GM15510 (cell line): Measurements from ENCODE around the gene IRF9.

ENCODE experiments used
- POLR2A ChIP-seq: IDR thresholded peaks from 3 replicates; pipeline ENCODE4 v1.6.1; 2011; ENCODE audit warnings: borderline replicate concordance; ENCODE audit not compliant: insufficient read length; ENCODE audit errors: extremely low read depth

IRF9 gene

DNA sequence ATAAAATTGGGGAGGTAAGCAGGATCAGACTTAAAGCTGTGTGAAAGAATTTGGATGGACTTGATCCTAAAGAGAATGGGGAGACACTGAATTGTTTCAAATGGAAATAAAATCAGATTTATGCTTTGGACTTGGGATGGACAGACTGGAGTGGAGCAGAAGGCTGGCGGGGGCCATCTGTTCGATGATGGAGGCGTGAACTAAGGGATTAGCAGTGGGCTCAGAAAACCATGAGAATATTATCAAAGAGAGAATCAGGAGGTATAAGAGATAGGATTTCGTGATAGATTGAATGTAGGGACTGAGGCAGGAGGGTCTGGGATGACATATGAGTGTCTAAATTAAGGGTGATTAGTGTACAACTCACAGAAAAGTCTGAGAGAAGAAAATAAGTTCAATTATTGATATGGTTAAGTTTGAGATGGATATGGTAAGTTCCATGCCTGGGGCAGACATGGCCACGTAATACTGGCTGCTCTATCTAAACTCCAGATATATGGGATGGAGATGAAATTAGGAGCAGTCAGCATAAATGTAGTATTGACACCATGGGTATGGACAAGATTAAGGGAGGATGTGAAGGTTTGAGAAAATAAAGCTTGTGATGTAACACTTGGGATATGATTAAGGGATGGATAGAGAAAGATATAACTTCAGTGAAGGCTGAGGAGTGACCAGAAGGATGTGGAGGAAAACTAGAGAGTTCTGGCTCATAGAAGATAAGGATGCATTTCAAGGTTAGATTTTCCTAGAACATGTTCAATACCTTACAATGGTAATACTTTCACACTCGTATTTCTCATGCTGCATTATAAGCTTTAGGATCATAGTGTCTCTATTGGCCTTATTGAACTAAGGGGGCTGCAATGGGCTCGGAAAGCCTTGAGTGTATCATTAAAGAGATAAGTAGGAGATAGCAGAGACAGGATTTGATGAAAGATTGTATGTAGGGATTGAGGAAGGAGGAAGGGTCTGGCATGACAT, 43.4 kb downstream of the IRF9 start:
- no peak for TF ChIP-seq POLR2A

DNA sequence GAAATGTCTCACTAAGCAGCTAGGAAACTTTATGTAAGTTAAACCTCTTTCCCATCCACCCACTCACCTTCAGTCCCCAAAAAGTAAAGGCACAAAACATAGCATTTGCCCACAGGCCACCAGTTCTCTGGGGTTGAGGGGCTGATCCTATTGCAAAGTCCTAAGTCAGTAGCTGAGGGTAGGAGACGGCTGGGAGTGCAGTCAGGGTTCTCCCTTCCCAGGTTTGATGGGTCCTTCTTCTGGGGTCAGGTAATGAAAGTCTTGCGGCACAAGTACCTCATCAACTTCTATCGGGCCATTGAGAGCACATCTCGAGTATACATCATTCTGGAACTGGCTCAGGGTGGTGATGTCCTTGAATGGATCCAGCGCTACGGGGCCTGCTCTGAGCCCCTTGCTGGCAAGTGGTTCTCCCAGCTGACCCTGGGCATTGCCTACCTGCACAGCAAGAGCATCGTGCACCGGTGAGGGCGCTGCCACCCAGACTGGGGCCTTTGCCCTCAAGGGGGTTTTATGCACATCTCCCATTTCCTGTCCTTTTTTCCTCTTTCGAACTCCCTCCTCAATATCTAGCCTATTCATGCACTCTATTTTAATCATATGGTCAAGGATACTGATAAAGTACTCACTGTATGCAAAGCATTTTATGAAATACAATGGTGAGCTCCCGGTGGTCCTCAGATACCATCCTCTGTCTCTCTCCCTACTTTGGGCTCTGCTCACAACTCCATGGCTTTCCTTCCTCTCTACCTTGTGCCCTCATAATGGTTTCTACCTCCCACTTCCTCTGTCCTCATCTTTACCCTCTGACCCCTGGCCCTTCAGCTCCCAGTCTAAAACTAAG, 45.4 kb downstream of the IRF9 start:
- TF ChIP-seq POLR2A = no peak

DNA sequence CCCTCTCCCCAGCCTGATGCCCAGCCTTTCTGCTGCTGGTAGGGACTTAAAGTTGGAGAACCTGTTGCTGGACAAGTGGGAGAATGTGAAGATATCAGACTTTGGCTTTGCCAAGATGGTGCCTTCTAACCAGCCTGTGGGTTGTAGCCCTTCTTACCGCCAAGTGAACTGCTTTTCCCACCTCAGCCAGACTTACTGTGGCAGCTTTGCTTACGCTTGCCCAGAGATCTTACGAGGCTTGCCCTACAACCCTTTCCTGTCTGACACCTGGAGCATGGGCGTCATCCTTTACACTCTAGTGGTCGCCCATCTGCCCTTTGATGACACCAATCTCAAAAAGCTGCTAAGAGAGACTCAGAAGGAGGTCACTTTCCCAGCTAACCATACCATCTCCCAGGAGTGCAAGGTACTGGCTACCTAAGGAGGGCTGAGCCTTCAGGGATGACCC, 46.1 kb downstream of the IRF9 start:
- no peak for TF ChIP-seq POLR2A

DNA sequence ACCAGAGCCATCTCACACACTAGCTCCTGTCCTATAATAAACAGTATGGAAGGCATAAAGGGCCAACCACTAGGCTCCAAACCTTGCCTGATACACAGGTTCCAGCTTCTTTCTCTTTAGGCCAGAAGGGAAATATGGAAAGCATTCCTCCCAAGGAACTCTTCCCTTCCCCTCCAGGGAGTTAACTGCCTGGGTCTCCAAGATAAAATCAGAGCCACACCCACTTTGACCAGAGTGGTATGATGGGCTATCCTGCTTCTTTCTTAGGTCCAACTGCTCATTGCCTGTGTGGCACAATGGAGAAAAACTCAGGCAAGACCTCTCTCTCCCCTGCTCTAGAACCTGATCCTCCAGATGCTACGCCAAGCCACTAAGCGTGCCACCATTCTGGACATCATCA, 46.6 kb downstream of the IRF9 start:
- TF ChIP-seq POLR2A = no peak

DNA sequence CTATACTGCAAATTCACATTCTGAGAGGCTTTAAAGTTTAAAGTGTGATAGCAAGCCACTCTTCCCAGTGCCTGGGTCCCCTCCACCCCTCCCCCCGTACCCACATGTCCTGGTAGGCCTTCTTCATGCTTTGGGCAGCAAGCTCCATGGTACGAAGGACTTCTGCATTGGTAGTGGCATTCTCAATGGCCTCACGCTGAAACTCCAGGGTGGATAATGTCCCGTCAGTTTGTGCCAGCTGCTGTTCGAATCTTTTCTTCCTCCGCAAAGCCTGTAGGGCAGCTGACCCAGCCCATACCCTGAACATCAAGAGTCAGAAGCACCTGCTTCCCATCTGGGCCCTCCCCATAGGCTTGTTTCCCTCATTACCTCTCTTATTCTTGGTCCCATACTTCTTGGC, 50.2 kb downstream of the IRF9 start:
- no peak for TF ChIP-seq POLR2A

DNA sequence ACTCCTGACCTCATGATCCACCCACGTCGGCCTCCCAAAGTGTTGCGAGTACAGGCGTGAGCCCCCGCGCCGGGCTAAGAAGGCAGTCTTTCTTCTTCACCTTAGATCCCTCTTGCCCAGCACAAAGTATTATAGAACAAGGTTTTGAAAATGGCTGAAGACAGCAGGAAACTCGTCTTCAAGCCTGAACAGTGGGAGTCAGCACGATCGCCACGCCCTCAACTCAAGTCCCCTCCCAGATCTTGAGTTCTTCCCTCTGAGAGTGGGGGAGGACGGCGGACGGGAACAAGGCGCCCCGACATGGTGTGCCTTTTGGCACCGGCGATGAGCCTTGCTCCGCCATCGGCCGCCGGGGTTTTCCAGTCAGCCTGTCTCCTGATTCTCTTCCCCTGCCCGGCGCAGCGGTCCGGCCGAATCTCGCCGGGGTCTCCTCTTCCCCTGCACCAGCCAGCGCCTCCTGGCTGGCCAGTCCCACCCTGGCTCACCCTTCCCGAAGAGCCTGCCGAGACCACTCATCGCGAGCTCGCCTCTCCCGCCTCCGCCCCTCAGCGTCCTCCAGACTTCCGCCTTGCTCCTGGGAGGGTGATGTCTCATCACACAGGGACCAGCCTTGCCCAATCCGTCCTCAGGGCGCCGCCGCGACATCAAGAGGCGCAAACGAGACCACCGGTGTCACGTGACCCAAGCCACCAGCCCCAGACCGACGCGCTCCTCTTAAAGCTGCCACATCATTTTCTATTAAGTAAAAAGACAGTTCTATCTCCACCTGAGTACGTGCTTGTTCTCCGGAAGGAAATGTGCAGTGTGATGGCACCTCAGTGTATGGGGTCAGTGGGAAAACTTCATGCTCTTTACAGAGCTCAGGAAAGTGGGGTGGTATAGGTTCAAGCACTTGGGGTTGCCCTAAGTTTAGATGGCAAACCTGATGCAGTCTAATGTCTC, 52.1 kb downstream of the IRF9 start, which contains the start of gene CHMP4A:
Gene CHMP4A (minus strand): TSS at position 565 of the 942 bp plus-strand sequence. CDS start 49 bp downstream, at position 516.
- TF ChIP-seq POLR2A = peak; percentile 92

DNA sequence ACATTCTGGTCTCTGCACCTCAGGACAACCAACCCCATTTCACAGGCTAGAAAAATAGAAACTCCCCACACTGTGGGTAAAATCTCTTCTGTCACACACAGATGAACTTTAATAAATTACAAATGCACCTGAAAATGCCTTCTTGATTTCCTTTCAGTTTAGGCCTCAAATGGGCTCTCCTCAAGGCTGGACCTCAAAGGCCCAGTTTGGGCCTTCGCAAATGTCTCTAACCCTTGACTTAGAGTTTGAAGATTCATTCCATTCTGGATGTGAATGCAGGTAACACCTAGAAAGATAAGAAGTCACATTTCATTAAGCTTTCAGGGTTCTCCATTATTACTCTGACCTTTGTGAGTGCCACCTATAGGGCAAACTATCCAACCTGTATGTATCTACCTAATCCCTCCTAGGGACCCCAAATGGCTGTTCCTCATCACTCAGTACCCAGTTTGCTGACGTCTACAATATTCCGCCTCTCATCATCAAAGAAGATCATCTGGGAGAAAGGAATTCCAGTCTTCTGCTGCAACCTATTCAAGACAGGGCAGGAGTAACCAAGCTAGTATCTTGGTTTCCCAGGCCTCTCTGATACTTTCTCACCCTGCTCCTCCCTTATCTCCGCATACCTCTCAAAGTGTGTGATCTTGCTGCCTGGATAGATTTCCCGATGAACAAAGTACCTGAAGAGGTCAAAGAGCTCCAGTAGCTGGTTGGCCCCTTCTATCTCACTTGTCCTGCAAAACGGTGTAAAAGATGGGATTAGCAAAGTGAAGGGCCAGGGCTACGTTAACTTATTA, 53.0 kb downstream of the IRF9 start:
- TF ChIP-seq POLR2A = no peak

DNA sequence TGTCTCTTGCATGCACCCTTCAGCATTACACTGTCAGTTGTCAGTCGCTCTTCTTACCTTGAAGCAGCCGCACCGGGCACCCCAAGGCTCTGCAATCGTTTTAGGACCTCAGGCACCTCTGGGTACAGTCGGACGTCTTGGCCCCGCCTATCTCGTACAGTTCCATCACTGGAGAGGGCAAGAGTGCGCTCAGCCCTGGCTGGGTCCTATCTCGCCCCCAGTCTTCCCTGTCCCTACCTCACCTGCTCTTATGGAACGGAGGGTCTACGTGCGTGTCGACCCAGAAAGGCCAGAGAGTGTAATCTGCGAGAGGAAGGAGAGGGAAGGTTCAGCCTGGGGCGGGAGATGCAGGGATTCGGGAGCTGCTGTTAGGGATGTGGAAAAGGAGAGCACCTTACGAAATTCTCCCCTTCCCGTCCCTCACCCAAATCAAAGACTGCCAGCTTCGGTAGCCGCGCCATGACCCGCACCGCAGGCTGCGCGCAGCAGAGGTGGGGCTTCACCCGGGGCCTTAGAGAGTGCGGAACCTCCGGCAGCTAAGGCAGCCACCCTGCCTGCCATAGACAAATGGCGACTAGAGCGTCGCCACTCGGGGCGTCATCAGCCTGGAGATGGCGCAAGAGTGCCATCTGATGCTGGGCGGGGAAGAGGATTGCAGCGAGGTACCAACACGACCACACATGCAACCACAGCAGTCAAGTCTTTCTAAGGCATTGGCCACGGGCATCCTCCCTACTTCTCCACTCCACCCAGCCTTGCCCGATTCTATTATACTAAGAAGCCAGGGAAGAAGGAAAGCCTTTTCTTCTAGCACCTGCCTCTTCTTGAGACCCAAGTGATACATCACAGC, 54.7 kb downstream of the IRF9 start, which contains the start of gene MDP1:
Gene MDP1 (minus strand): TSS at position 572 of the 850 bp plus-strand sequence. CDS start 111 bp downstream, at position 461.
- peak; percentile 78 for TF ChIP-seq POLR2A
